KG1 (cell line): ENCODE results near the gene CTU2.

ENCODE experiments used
- DNase-seq: peaks from one replicate; lab custom pipeline; 2025; lab: John Stamatoyannopoulos, UW

The CTU2 gene

GRCh38 chr16:88760424-88761142 is 54.3 kb downstream of the CTU2 start:
- no peak for DNase-seq

- DNase-seq = no peak
Measured at GRCh38 chr16:88761143-88761534, 54.8 kb downstream of the CTU2 start.

GRCh38 chr16:88761830-88762229 is 55.5 kb downstream of the CTU2 start:
- DNase-seq = no peak

GRCh38 chr16:88762258-88762870 is 56.1 kb downstream of the CTU2 start:
- DNase-seq = no peak

GRCh38 chr16:88762941-88763340 is 56.6 kb downstream of the CTU2 start:
- DNase-seq = no peak

GRCh38 chr16:88763502-88764053 is 57.3 kb downstream of the CTU2 start:
- DNase-seq = no peak

- DNase-seq = no peak
Measured at GRCh38 chr16:88764080-88764479, 57.8 kb downstream of the CTU2 start.

GRCh38 chr16:88764913-88765349 is 58.6 kb downstream of the CTU2 start:
- DNase-seq = no peak
